ENCODE measurements around the gene ARAP1. TPM values are rescaled to one million over a fixed set of nuclear protein-coding genes. Genes with fewer than 3 reads are reported as not detected.

Gene ARAP1
- total and polyA plus RNA-seq, 2 of the 8 experiments (the other 6 are each of a cell fraction or from before 2014, with no cell fraction given): 25.7 to 61.6 TPM

DNA sequence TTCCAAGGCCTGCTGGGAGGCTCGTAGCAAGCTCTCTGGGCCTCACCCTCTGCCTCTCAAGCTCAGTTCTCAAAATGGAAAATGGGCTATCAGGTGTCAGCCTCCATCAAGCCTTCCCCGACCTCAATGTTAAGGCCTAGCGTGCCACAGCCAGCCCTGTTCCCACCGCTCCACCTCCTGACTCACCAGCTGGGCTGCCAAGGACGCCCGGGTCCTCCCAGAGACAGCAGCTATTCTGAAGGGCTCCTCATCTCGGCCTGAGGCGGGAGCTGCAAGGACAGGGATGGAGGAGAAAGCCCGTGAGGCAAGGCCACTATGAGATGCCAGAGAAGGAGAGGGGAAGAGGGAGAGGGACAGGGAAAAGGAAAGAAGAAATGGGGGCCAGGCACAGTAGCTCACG lies 19.9 kb downstream of the ARAP1 start:
- no peak overlapping the region for H2BK5ac ChIP-seq (ENCODE audit: low read depth, low read length)
- H3K79me2 ChIP-seq (ENCODE audit: control insufficient read depth in 1 of 2, insufficient read depth in 2 of 2, low read length in 2 of 2): peaks cover 0 to 22% of the 10 kb centered on the region in 2 experiments; a peak in 2 of 4 replicates
- peaks cover 10% of the 10 kb centered on the region for H3K79me1 ChIP-seq (ENCODE audit: low read depth, low read length)
- peaks cover 16 to 17% of the 10 kb centered on the region in 2 experiments for H4K20me1 ChIP-seq (replicated peaks in 1 of 2; ENCODE audit: control insufficient read depth in 1 of 2, insufficient read depth in 2 of 2, low read length in 2 of 2)
- no peak overlapping the region for H3K27ac ChIP-seq (ENCODE audit: low read depth, low read length)
- H3K9me3 ChIP-seq (ENCODE audit: insufficient read depth in 2 of 2, low read depth in 1 of 2, low read length in 1 of 2): no peaks in the 10 kb centered on the region; a peak in 1 of 4 replicates
- H3K4me1 ChIP-seq (replicated peaks in 1 of 4; ENCODE audit: control insufficient read depth in 3 of 4, insufficient read depth in 4 of 4, low read length in 3 of 4): peaks cover 0 to 12% (median 7%) of the 10 kb centered on the region in 4 experiments; a peak in 5 of 7 replicates
- DNase-seq (ENCODE audit: low read depth in 1 of 2, low spot score in 2 of 2) (no peak), FAIRE-seq (no peak)
- no peak overlapping the region for H3K14ac ChIP-seq (ENCODE audit: insufficient read length)
- H3K4me2 ChIP-seq (ENCODE audit: insufficient read depth in 1 of 2, low read depth in 2 of 2, low read length in 2 of 2): no peak overlapping the region
- CTCF ChIA-PET (ENCODE audit: partially characterized antibody): interaction anchor here (0.6 to 3.0 kb wide), 10 partner anchors 11 to 100 kb away, joined by 3 to 22 read pairs (median 4); partner anchors contain the start of gene STARD10
- no peak overlapping the region for H2BK120ac ChIP-seq (replicated peaks; ENCODE audit: low read depth, low read length)
- no peak overlapping the region for H2BK12ac ChIP-seq (ENCODE audit: low read depth, low read length)
- no peaks in the 10 kb centered on the region for H3K27me3 ChIP-seq (replicated peaks in 1 of 4; ENCODE audit: control insufficient read depth in 3 of 4, extremely low read depth in 1 of 4, insufficient read depth in 3 of 4, low read length in 3 of 4)
- H3K23ac ChIP-seq (ENCODE audit: insufficient read length): no peak overlapping the region
- H3K4ac ChIP-seq (replicated peaks; ENCODE audit: insufficient read length, low read depth, low read length): no peak overlapping the region
- peaks cover 0 to 3% (median 1%) of the 10 kb centered on the region in 4 experiments; a peak in 2 of 8 replicates for H3K36me3 ChIP-seq (ENCODE audit: control insufficient read depth in 2 of 4, insufficient read depth in 4 of 4, low read length in 3 of 4)
- H2BK20ac ChIP-seq (ENCODE audit: low read length): no peak overlapping the region
- no peak overlapping the region for H4K5ac ChIP-seq (ENCODE audit: insufficient read length, low read depth, low read length)
- H2BK15ac ChIP-seq (ENCODE audit: low read length): no peak overlapping the region
- H3K9ac ChIP-seq (replicated peaks in 1 of 4; ENCODE audit: extremely low read depth in 1 of 4, low read depth in 3 of 4, low read length in 3 of 4): no peak overlapping the region
- POLR2A ChIA-PET (ENCODE audit: partially characterized antibody): interaction anchor here (0.6 to 1.5 kb wide), 5 partner anchors 9 to 138 kb away, joined by 3 read pairs; no protein-coding TSS in a partner anchor
- H3K23me2 ChIP-seq (ENCODE audit: low read depth, low read length): no peaks in the 10 kb centered on the region
- no peak overlapping the region for H3K56ac ChIP-seq (replicated peaks; ENCODE audit: insufficient read length, low read depth, low read length)
- H4K8ac ChIP-seq (ENCODE audit: extremely low read depth, insufficient read depth, low read length): no peak overlapping the region
- no peak overlapping the region for H3K4me3 ChIP-seq (ENCODE audit: extremely low read depth in 1 of 4, insufficient read depth in 2 of 4, low read depth in 3 of 4, low read length in 4 of 4)
- WGBS, 2 experiments (ENCODE audit: extremely low coverage in 1 of 2, insufficient coverage in 1 of 2, insufficient read length in 1 of 2, insufficient replicate concordance in 2 of 2, low coverage in 1 of 2, low lambda C conversion rate in 2 of 2, missing lambda C conversion rate in 1 of 2): 91% methylated on average over 10 of the region's 10 CpGs; no CpG with 5 or more reads in 1 of the 2 experiments
- H4K91ac ChIP-seq (replicated peaks; ENCODE audit: insufficient read length, low read length): no peak overlapping the region
- no peak overlapping the region for H3K18ac ChIP-seq (ENCODE audit: extremely low read depth, low read length)
- no peak overlapping the region for H2AK5ac ChIP-seq (ENCODE audit: low read depth, low read length)
- no peak overlapping the region for H2AFZ ChIP-seq (ENCODE audit: low read length)

Measured in H1 (cell line).